Stimulated activated CD4-positive, alpha-beta T cell treated with anti-CD3 and anti-CD28 coated beads, TNF-alpha, amount 100 ng/mL, for 1 hour (primary cell): ENCODE results near the gene CMIP.
"Not testable (repeated sequence)": the region's sequence is repeated elsewhere in the genome, so short reads cannot be mapped to it uniquely, and the experiment has no call there.

Source experiments
- DNase-seq, 3 donors: peaks; one replicate each; pipeline ENCODE4 v3.0.0-alpha.2; 2020; ENCODE audit warnings: low read depth in 3 of 3, low spot score in 1 of 3

Gene CMIP

GRCh38 chr16:81676066-81676882 lies 231.7 kb downstream of the CMIP start:
- DNase-seq, result no peak

GRCh38 chr16:81676883-81677737 lies 232.5 kb downstream of the CMIP start:
- DNase-seq, result no peak

- no peak for DNase-seq
These were observed 233.9 kb downstream of the CMIP start for GRCh38 chr16:81678326-81679095.

- DNase-seq, result no peak
These were observed 235.3 kb downstream of the CMIP start for GRCh38 chr16:81679721-81680430.

- no peak for DNase-seq
These were observed 236.1 kb downstream of the CMIP start for GRCh38 chr16:81680444-81681275.

- no peak for DNase-seq
These were observed 236.7 kb downstream of the CMIP start for GRCh38 chr16:81681311-81681710.

GRCh38 chr16:81684242-81684837 lies 239.7 kb downstream of the CMIP start:
- DNase-seq, result no peak

- DNase-seq, result no peak
These were observed 240.3 kb downstream of the CMIP start for GRCh38 chr16:81684901-81685300.

GRCh38 chr16:81686391-81687130 lies 242.0 kb downstream of the CMIP start:
- no peak for DNase-seq

GRCh38 chr16:81687131-81687456 lies 242.5 kb downstream of the CMIP start:
- DNase-seq, result no peak

GRCh38 chr16:81688182-81688581 lies 243.6 kb downstream of the CMIP start:
- DNase-seq, result no peak

GRCh38 chr16:81688839-81689238 lies 244.2 kb downstream of the CMIP start:
- not testable (repeated sequence) for DNase-seq

- DNase-seq, result no peak
These were observed 247.4 kb downstream of the CMIP start for GRCh38 chr16:81692021-81692420.

GRCh38 chr16:81692571-81692970 lies 248.0 kb downstream of the CMIP start:
- no peak for DNase-seq

- no peak for DNase-seq
These were observed 248.6 kb downstream of the CMIP start for GRCh38 chr16:81693041-81693743.

- no peak for DNase-seq
These were observed 249.2 kb downstream of the CMIP start for GRCh38 chr16:81693744-81694303.

- no peak for DNase-seq
These were observed 250.1 kb downstream of the CMIP start for GRCh38 chr16:81694494-81695280.
